ENCODE measurements around the gene PBX1. TPM values are rescaled to one million over a fixed set of nuclear protein-coding genes. Genes with fewer than 3 reads are reported as not detected.

PBX1 gene
- polyA plus RNA-seq, 10 donors: 51.2 to 64.5 (median 59.0) TPM

DNA sequence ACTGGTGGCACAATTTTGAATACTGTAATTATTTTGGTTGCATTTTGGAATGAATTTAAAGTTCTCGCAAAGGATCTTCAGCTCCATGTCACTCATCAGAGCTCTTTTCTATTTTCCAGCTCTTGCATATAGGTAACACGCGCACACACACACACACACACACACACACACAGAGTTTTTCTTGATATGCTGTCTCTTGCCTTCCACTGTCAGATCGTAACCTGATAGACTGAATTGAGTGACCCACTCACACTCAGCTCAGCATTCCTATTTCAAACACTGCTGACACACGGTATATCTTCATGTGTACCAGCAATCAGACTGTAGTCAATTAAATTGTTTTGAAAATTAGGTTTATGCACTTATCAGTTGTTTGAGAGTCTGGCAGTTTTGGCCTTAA, 214.1 kb downstream of the PBX1 start:
- DNase-seq: no peak

DNA sequence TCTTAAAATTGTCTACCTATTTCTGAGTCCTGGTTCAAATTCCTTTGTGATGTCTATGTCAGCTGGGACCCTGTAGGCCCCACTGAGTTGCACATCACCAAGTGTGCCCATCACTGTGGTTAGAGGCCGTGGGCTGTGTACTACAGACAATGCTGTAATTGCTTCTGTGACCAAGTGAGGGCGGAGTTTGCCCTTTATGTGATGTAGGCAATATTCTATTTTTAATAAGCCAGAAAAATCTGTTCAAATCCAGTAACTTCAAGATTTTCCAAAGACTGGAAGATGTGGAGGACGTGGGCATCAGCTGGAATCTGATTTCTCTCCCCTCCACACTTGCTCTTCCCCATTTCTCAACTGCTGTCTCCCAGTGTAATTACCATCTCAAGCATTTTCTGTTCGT, 215.4 kb downstream of the PBX1 start:
- DNase-seq: no peak

DNA sequence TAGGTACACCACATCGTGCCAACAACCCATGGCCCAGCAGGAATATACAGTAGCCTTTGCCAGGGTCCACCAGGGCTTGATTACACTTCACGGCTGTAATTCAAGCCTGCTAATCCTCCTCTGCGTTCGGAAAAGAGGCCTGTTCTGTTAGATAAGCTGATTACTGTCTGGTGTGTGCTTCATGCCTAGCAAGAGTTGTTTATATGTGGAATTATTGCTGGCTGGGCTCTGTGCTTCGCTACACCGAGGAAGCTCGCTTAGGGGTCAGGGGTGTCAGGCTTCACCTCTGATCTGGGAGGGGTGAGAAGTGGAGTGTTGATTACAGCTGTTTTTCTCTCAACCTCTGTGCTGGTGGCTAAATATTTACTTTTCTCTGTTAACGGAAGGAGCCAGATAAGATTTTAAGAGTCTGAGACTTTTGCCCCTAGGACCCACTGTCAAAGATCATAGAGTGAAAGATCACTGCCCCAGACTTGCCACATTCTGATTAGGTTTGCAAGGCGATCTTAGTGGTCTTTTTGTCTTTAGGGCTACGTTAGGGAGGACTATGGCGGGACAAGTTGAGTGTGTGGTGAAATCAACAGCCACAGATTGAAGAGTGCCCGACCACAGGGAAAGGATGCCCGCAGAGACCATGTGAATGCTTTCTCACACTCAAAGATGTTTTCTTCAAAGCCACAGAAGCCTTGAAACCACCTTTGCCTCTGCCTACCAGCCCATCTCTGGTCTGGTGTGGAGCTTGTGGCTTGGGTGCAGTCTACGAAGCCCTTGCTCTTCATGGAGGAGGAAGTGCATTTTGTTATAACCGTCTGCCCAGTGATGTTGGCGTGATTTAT, 216.1 kb downstream of the PBX1 start:
- DNase-seq: no peak

DNA sequence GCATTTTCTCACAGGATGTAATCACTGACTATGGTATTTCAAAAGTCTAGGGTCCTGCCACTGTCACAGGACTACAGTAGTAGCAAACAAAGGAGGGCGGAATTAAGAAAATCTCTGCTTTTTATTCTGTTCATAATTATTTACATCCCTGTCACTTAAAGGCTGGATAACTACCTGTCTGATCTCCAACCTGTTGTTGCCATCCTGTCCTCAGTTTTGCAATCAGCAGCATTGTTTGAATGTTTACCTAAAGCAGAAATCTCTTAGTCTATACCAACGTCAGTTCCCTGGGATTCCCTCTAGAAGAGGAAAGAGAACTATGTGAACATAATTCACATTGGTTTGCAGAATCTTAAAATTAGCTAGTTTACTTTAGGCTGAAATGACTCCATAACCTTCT, 218.5 kb downstream of the PBX1 start:
- no peak for DNase-seq

DNA sequence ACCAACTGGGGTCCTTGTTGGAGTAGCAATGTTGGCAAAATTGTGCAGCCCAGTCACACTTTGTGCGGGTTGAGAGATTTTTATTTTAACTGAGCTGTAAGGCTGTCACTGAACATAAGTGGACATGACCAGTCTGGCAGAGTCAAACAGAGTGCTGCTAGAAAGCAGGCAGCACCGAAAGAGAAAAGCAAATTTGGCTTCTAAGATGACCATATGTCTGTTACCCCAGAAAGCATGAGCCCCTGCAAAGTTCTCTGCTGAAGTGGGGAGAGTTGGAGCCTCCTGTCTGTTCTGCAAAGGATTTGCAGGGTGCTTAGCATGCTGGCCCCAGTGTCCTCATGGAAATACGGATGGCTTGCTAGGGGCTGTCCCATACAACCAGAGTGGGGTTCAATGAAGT, 220.4 kb downstream of the PBX1 start:
- DNase-seq: no peak

DNA sequence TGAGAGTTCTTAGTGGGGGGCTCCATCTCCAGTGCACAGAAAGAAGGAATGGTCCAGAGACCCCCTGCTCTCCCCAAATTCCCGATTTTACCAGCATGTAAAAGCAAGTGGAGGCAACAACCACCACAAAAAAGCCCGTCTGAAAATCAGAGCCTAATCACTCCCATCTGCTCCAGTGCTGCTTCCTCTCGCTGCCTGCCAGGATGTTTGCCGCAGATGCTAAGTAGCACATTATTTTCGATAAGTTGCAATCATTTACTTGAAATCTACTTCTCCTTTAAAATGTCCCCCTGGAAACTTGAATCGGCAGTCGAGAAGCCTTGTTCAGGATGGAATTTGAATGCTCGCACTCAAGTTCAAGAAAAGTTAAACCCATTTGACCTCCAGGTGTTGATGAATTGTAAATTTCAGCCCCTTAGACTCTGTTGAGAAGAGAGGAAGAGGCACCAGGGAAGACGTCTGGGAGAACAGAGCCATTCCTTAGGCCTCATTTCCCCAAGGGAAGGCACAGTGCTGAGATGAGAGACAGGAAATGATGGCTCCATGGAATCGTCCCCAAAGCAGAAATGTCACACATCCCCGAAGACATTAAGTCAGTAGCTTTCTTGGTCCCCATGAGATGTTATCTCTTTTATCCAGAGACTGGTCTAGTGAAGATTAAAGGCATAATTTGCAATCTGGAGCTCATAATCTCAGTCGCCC, 221.3 kb downstream of the PBX1 start:
- peak in 2 of 3 donors; percentile 54 to 67 for DNase-seq

DNA sequence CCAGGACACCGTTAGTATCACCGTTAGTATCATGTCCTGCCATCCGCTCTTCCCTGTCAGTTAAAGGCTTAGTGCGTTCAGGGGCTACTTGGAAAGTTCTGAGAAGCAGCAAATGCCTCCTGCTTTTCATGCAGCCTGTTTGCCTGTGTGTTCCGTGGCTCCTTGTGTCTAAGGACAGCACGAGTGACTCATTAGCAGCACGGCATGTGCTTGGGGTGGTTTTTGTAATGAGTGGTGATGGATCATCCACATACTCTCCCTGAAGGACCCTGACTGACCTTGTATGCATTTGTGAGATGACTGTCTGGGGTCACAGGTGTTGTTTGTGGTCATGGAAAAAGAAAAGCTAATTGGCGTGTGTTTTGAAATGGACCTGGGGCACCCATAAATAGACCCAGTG, 221.9 kb downstream of the PBX1 start:
- peak in 1 of 3 donors; percentile 62 for DNase-seq

DNA sequence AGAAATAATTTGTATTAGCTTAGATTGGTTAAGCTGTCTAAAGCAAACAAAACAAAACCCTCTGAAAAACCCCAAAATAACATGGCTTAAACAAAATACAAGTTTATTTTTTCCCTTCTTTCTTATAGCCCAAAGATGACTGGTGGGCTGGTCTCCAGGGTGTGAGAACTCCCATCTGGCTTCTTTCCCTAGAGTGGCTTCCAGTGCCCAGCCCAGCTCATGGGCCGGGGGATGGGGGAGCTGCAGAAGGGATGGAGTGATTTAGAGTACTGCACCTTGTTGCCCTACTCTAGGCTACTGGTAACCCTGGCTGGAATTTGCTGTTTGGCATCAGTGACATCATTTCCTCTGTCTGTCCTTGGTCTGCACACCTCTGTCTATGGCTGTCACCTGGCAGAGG, 223.0 kb downstream of the PBX1 start:
- DNase-seq: no peak

DNA sequence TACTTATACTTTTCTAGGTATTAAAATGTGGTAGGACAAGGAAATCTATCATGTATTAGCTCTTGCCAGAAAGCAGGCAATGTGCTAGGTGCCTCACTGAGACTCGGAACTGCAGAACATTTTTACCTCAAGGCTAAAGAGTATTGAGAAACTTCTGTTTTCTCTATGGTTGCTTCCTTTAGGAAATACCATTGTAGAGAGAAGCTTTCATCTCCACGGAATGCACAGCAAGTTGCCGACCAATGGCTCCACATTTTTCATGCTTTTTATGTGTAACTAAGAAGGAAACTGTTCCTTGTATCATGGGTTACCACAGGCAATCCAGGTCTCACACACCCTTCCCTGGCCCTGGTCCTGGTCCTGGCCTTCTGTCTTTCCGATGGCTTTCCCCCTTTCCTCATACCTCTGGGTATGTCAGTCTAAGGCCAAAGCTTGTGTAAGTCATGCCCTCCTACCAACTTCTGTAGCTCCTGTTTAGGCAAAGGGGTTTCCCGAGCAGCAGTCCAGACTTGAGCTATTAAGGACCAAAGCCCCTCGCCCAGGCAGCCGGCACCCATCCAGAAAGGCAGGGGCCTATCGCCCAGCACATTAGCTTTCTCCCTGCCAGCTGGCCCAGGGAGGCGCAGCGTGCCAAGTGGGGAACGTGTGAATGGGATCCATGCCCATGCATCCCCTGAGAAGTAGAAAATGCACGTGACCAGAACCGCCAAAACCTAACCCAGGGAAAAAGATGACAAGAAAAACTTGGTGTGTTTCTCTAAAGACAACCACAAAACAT, 225.0 kb downstream of the PBX1 start:
- no peak for DNase-seq

DNA sequence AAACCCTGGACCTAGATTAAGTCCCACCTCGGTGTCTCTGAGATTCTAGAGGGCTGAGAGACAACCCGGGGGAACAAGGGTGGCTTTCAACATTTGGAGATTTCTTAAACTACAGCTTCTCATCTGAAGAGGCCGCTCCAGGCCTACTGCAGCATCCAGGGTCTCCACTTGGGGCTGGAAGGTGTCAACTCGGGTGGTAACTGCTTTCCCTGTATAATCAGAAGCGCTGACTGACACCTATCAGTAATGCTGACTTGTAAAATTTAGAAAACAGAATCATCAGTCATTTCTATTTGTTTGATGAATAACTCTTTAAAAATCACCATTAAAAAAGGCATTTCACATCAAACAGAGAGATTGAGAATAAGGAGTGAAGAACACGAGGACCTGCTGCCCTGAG, 226.0 kb downstream of the PBX1 start:
- DNase-seq: no peak

DNA sequence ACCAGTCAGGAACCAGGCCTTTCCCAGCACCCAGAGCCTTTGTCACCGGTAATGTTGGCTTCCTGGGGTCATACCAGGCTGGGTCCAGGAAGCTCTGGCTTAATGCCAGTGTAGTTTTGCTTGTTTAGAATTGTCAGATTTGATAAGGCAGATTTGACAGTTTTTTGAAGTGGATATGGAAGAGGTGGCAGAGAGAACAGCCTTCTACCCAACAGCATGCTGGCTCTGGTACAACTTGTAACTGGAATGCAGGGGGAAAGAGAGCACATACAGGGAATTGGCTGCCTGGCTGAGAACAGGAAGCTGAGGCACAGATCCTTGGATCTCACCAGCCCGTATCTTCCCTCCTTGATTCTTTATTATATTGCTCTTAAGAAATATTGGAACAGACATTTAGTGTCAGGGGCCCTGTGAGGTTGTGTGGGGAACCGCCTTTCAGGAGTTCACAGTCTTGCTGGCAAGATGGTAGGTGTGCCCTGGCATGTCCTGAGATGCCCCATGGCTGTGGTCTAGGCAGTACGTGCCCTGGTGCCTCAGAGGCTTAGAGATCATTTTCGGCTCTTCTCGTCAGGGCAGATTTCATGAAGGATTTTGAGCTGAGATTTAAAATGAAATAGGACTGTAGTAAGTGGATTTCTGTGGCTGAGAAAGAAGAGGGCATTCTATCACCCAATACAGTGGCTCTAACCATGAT, 227.0 kb downstream of the PBX1 start:
- DNase-seq: no peak

DNA sequence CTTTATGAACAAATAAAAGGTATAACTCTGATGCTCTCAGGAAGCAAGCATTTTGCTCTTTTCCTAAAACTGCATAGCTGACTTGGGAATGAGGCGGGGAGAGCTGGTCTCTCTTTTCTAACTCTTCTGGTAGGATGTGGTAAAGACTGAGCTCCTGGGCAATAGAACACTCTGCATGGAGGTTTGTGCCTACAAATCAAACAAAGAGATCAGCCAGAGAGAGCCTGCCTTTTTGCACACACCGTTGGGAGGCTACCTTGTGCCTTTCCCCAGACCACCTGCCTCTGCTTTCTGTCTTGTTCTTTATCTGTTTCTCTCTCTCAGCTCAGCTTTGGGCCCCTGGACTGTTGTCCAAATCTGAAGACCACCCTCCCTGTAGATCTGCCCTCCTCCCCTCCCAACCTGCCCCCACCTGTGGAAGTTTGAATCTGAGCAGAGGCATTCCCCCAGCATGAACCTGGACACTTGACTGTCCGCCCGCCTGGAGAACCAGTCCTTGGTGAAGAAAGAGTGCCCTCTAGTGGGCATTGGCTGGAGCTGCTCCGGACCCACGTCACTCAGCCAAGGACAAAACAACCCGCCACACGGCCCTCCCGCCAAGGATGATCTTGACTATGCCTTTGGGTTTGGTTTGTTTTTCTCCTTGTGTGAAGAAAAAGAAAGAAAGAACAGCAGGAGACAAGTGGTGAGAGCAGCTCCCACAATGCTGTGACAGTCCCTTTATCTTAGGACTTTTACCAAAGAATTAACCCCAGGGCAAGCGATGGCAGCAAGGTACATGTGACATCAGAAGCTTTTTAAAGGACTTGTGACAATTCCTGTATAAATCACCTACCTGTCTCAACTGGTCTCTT, 228.2 kb downstream of the PBX1 start:
- DNase-seq: peak; percentile 74 to 88 (median 81)

DNA sequence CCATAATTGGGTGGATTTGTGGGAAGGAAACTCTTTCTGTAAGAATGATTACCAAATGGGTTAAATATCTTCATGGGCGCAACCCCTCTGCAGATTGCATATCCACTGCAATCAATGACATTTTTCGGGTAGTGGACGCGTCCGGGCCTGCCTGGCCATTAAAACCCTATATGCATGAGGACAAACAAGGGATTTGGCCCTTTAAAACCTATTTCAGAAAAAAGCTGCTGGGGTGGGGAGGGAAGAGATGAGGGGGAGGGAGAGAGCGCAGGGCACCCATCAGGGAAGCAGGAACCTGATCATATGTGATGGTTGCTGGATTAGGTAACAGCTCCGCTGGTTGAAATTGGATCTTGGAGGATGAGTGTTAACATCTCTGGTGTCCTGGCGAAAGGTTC, 228.8 kb downstream of the PBX1 start:
- no peak for DNase-seq

DNA sequence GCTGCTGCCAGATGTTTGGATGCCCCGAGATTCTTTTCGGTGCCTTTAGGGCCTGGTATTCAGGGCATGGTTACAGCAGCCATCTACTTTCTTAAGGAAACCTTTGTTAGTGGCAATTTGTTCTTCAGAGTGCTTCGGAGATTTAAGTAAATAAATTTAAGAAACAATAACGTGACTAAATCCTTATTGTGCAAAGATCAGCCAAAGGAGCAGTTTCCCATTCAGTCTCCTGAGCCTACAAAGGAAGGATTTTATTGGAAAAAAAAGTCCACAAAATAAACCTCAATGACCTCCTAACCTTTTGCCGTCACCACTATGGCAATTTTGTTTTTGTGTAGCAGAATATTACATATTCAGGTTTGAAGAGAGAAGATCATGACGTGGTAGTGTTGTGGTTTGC, 231.1 kb downstream of the PBX1 start:
- DNase-seq: no peak

DNA sequence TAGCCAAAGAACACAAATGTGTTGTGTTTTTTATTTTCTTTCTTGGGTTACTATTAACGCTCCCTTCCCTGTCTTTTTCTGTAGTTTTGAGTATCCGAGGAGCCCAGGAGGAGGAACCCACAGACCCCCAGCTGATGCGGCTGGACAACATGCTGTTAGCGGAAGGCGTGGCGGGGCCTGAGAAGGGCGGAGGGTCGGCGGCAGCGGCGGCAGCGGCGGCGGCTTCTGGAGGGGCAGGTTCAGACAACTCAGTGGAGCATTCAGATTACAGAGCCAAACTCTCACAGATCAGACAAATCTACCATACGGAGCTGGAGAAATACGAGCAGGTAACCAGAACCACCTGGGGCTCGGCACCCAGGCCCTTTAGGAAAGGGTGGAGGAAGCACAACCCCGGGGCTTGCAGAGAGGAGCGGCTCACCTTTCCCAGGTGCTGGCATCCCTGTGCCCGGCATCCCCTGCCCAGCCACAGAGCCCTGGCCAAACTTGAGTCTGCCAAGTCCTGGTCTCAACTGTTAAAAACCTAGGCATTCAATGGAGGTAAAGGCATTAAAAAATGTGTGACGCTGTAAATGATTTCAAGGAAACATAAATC, 233.5 kb downstream of the PBX1 start:
- no peak for DNase-seq

DNA sequence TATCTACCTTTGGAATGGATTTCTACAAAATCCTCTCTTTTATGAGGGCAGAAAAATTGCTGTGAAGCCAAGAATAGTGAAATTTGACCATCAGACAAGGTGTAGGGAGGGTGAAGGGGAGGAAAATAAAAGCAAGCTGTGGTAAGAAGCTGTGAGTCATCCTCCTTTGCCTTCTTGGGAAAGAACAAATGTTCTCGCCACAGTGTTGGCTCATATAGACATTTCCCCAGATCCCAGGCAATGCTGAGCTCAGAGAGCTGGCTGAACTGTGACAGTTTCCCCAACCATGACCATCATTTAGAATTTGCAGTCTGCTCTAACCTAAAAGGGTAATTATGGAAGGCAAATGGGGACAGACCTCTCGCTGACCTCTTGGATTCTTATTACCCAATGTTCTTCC, 235.4 kb downstream of the PBX1 start:
- peak in 1 of 3 donors; percentile 56 for DNase-seq

DNA sequence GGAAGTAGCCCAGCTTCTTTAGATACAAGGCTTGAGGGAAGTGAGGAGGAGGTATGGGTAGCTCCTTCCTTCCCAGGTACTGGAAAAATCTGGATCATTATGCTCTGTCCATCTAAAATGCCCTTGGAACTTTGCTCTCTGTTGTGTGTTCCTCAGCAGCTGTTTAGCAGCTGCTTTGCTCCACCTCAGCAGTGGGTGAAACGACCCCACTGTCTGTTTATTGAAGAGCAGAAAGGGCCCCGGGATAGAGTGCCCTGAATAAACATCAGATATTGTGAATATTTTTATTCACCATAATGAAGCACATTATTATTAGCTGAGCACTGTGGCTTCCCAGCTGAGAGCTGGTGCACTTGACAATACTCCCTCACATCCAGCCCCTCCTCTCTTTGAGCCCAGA, 237.9 kb downstream of the PBX1 start:
- no peak for DNase-seq

DNA sequence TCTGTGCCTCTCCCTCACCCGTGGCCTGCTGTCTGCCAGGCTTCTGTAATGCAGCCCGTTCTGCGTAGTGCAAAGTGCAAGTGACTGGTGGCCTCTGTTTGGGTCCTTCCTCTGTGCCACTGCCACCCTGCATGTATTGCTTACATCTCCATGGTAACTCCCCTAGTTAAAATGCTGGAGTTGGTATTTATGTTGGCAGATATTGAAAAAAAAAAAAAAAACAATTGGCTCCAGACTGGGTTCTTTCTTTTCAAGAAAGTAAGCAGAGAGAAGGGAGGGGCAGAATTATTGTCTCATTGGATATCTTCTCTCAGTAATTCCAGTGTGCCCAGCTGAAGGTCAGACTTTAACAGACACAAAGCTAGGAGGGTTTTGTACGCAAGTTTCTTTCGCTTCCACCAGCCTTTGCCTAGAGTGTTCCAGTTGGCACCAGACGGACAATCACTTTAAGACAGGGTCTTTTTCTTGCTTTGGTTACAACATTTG, 242.3 kb downstream of the PBX1 start:
- DNase-seq: no peak

DNA sequence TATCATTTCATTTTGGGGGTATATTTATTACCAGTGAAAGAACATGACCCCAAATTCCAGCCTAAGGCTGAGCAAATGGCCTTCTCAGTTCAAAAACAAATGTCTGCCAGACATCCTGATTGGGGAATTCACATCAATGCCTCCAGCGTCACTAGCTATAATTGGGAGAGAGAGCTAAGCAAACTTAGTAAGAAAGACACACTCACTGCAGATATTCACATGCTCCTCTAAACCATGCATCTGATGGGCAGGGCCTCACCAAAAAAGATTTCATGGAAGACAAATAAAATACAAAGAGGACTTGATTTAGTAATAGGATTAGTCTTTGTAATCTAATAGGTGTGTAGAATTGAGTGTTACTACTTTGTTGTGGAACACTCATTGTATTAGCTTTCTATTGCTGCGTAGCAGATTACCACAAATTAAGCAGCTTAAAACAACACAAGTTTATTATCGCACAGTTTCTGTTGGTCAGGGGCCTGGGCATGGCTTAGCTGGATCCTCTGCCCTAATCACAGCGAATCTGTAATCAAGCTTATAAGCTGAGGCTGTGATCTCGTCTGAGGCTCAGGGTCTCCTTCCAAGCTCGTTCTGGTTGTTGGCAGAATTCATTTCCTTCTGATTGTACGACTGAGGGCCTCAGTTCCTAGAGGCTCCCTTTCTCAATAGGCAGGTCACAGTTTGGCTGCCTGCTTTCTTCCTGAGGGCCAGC, 243.0 kb downstream of the PBX1 start:
- no peak for DNase-seq

Data from muscle of back (tissue), 11 donors.